Superior temporal gyrus (tissue), 1 donor: ENCODE measurements around the gene ENDOD1.
A peak's percentile ranks its signal among the peaks of the same experiment; 100 is the strongest.

Source experiments
- DNase-seq: peaks from one replicate; pipeline ENCODE4 v3.0.0-alpha.2; 2016; ENCODE audit errors: extremely low spot score

The ENDOD1 gene

DNA sequence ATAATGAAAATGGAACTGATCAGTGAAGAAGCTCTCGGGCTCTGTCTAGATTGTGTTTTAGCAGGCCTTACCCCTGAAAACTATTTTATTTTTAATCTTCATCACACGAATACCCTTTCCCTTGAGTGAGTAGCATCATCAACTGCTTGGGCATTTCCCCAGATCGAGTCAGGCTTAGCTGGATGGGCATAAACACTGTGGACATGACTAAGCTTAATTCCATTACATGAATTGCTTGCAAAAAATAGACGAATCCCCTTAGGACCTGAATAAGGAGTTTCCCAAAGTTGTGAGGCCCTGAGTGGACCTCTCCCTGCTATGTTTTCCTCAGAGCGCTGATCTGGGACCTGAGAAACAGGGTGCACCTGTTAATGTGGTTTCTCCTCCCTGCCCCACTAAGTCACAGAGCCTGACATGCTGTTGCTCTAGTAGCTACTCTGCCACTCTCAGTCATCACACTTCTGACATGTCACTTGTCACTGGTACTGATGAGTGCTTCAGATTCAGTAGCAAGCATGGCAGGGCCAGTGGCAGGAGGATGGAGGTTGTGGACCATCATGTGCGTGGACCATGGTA is 53.5 kb downstream of the ENDOD1 start:
- no peak for DNase-seq

GRCh38 chr11:95144313-95145235 is 54.9 kb downstream of the ENDOD1 start:
- DNase-seq = no peak

- no peak for DNase-seq
These were observed 55.9 kb downstream of the ENDOD1 start for GRCh38 chr11:95145430-95146060.

GRCh38 chr11:95147364-95147905 is 57.8 kb downstream of the ENDOD1 start:
- peak; percentile 81 for DNase-seq

GRCh38 chr11:95148406-95148805 is 58.8 kb downstream of the ENDOD1 start:
- DNase-seq = no peak

- no peak for DNase-seq
These were observed 59.3 kb downstream of the ENDOD1 start for GRCh38 chr11:95148938-95149337.

DNA sequence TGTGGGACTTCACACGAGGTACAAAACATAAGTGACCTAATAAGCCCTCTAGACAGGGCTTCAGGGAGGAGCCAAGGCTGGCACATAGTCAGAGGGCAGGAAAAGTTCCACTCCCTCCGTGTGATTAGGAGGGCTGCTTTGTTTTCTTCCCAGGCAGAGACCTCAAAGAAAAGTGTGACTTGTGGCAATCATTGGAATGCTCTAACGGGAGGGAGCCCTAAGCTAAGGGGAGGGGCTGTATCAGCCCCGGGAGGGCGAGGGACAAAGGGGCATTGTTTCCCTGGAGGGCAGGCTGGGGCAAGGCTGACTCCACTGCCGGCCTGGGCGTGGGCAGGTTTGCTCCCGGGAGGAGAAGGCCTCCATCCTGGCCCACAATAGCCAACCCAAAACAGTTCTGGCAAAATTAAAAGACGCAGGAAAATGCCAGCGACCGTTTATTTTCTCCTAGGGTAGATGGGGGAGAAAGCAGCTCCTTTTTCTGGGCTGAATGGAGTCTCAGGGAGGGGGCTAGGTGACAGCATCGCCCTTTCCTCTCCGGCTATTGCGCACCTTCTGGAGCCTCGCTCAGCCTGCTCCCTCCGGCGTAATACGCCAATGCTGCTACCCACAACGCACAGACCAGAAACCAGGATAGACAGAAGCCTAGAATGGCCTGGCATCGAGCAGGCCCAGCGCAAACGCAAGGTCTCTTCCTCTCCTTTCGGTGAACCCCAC is 60.2 kb downstream of the ENDOD1 start:
- peak; percentile 85 for DNase-seq

DNA sequence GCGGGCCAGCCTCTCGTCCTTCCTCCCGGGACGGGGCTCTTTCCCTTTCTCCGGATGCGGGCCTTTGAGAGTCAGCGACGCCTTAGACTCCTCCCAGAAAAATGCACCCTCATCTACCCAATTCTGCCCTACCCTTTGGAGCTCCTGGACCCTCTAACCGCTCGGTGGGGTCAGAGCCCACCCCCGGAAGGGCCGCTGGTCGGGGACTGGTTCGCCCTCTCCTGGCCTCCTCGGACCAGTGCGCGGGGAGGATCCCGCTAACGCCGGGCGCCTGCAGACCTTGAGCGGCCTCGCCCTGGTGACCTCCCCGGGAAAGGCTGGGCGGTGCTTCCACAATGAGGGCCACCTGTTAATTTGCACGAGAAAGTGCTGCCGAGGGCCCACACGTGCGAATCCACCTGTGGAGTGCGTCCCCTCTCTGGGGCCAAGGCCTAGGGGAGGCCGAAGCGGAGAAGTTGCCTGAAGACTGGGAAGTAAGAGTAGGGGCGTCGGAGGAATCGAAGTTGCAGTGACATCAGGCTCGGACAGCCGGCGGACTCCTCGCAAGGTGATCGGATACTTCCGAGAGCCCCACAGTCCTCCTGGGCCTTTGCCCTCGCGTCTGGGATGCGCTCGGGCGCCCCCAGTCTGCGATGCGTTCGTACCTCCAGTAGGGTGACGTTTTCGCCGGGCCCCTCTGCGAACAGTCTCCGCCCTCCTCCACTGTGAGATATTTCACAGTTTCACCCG is 61.5 kb downstream of the ENDOD1 start:
- peak; percentile 98 for DNase-seq

GRCh38 chr11:95152876-95153856 is 63.5 kb downstream of the ENDOD1 start:
- no peak for DNase-seq

DNA sequence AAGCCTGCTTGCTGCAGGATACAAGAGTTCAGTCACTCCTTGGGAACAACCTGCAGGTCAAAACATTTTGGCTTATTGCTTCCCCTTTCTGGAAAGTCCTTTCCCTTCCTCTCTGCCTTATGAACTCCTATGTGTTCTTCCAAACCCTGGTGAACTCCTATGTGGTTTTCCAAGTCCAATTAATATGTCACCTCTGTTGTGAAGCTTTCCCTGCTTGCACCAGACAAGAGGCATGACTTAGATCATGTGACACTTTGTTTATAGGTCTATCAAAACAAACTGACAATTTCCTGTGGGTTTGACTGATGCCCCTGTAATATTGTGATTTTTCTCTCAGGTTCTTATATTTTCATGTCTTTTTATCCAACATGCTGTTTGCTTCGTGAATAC is 64.2 kb downstream of the ENDOD1 start:
- DNase-seq = no peak

DNA sequence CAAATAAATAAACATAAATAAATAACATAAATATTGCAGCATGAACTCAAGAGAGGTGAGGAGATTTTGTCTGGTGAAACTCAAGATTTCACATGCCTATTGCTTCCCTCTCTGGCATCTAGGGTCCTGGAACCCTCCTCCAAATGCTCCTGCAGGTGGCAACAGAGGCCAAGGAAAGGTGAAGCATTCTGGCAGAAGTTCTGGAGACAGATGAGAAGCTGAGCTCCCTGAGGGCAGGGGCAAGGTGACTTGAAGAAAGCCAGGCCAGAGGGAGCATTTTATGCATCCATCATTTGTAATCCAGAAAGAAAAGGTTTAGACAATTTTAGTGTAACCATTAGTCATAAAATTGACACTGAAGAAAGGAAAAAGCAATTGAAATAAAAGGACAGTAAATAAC is 64.9 kb downstream of the ENDOD1 start:
- no peak for DNase-seq

DNA sequence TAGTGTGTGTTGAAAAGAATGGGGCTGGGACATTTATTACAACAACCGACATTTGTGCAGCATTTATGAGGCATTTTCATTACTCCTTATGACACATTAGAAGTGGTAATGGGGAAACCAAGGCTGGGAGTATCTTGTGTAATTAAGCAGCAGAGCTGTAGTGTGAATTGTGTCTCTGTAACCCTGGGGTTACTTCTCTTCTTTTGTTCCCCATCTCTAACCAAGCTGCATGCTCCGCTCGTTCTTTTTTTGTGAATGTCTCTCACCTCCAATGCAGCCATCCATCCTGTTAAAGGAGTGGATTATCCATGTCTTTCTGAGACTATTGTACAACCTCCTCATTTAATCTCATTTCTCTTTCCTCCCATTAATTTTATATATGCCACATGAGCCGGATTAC is 65.7 kb downstream of the ENDOD1 start:
- no peak for DNase-seq

- DNase-seq = no peak
These were observed 66.6 kb downstream of the ENDOD1 start for GRCh38 chr11:95156133-95156721.

DNA sequence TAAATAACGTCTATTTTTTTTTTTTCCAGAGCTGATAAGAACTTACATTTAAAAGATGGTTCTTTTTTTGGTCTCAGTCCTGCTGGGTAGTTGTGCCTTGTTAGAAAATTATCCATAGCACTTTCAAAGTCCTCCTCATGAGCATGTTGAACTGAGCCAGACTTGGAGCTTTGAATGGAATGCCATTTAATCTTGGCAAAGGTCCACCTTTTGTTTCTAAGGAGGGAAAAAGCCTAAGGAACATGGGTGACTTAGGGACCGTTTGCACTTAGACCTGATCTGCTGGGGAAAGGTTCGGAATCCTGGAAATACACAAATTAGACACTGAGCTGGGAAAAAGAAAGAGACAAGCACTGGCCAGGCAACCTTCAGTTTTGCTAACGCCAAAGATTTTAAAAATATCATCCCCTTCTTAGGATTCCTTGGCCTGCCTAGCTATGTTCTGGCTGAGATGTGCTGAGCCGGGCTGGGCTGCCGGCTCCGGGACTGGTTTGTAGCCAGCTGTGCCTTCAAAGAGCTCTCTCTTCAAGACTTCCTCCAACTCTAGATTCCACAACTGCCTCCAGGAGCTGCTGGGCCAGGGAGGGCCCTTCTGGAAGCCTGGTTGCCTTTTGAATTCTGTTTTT is 67.4 kb downstream of the ENDOD1 start:
- DNase-seq = no peak

GRCh38 chr11:95157824-95158223 is 68.2 kb downstream of the ENDOD1 start:
- no peak for DNase-seq

GRCh38 chr11:95161248-95161647 is 71.6 kb downstream of the ENDOD1 start:
- DNase-seq = no peak

DNA sequence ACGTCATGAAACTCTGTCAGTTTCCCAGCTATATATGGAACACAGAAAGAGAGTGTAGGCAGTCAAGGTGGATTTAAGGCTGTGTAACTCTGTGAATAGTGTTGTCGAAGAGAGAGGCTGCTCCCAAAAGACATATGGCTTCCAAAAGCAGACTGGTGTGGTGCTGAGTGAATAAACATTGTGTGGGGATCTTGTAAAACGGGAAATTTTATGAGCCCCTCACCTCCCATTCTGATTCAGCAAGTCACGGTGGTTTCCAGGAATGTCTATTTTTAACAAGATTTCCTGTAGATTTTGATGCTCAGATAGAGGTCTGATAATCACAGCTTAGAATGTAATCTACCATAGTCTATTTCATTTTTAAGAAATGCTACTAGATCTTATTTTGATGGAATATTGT is 73.5 kb downstream of the ENDOD1 start:
- DNase-seq = no peak

DNA sequence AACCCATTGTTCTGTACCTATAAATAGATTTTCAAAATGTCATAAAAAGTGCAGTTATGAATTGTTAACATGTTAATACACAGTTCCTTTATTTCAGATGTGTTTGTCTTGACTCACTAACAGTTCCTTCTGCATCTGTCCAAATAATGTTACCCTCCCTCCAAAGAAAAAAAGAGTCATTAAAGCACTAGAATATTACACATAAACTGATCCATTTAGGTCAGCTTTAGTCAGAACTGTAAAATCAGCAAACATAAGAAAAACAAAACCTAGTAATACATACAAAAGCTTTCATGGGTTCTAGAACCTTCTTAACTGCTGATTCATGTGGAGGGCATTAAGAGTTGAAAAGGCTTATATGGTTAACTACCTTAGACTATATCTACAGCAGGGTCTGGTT is 76.0 kb downstream of the ENDOD1 start:
- no peak for DNase-seq

DNA sequence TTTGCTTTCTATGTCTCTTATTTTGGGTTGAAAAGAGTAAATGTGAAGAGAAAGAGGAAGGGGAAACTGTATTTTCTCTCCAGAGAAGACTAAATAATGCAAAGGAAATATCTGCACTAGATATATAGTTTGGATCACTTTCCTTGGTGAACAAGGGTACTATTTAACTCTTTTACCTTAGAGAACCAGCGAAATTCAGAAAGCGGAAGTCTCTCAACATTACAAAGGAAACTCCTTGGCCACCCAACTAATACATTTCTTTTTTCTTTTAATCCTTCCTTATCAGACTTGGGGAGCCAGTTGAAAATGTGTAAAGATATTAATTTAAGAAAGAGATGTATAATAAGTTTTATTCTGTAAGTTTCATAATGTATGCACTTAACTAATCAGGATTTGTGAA is 77.1 kb downstream of the ENDOD1 start:
- no peak for DNase-seq
